GM23338 (cell line): Measurements from ENCODE around the gene DHX32. TPM values are rescaled to one million over a fixed set of nuclear protein-coding genes. Genes with fewer than 3 reads are reported as not detected.

Source experiments
- ATAC-seq: fragments of 200-7000 bp; cut with Tn5 transposase; 3 replicates; pipeline ENCODE4 v1.9.1; 2020
- DNase-seq: peaks from one replicate; pipeline ENCODE4 v3.0.0-alpha.2; 2015; ENCODE audit warnings: low spot score
- H2AFZ ChIP-seq: fragments of 200-600 bp; sonication (generic); 2 replicates; pipeline ENCODE4 v1.8.0; 2016; ENCODE audit warnings: antibody characterized with exemption, mild to moderate bottlenecking, moderate library complexity
- H3F3A ChIP-seq: fragments of 200-600 bp; sonication (generic); replicated peaks from 2 replicates; pipeline ENCODE4 v1.8.0; 2017; ENCODE audit warnings: antibody characterized with exemption, mixed run types, low read depth
- H3K27ac ChIP-seq: fragments of 200-600 bp; sonication (generic); 2 replicates; pipeline ENCODE4 v1.6.1; 2016; ENCODE audit warnings: low read depth
- H3K27me3 ChIP-seq: fragments of 200-600 bp; sonication (generic); 2 replicates; pipeline ENCODE4 v1.8.0; 2016; ENCODE audit warnings: mild to moderate bottlenecking, mixed run types, moderate library complexity; ENCODE audit not compliant: insufficient read depth
- H3K36me3 ChIP-seq: fragments of 200-600 bp; sonication (generic); 2 replicates; pipeline ENCODE4 v1.8.0; 2016; ENCODE audit warnings: mild to moderate bottlenecking; ENCODE audit not compliant: insufficient read depth
- H3K4me1 ChIP-seq: fragments of 200-600 bp; sonication (generic); 2 replicates; pipeline ENCODE4 v1.8.0; 2016; ENCODE audit warnings: mild to moderate bottlenecking, moderate library complexity; ENCODE audit not compliant: insufficient read depth
- H3K4me2 ChIP-seq: fragments of 200-600 bp; sonication (generic); 2 replicates; pipeline ENCODE4 v1.7.1; 2017; ENCODE audit warnings: mixed run types
- H3K4me3 ChIP-seq: fragments of 200-600 bp; sonication (generic); 2 replicates; pipeline ENCODE4 v1.6.1; 2016; ENCODE audit warnings: mixed run types
- H3K79me2 ChIP-seq: fragments of 200-600 bp; sonication (generic); replicated peaks from 2 replicates; pipeline ENCODE4 v1.8.0; 2017; ENCODE audit warnings: mild to moderate bottlenecking; ENCODE audit not compliant: insufficient read depth
- H3K9me2 ChIP-seq: fragments of 200-600 bp; sonication (generic); 2 replicates; pipeline ENCODE4 v1.8.0; 2017; ENCODE audit not compliant: insufficient read depth
- H4K20me1 ChIP-seq: fragments of 200-600 bp; sonication (generic); replicated peaks from 2 replicates; pipeline ENCODE4 v1.8.0; 2017; ENCODE audit warnings: mild to moderate bottlenecking; ENCODE audit not compliant: insufficient read depth
- H3K27ac Mint-ChIP-seq: 2 replicates; pipeline ENCODE4 v1.8.0; 2020; ENCODE audit warnings: inconsistent platforms, mild to moderate bottlenecking, moderate library complexity, mixed read lengths
- H3K27me3 Mint-ChIP-seq: 3 replicates; pipeline ENCODE4 v1.8.0; 2022; ENCODE audit warnings: low read depth, mild to moderate bottlenecking, moderate library complexity, mixed read lengths, inconsistent platforms; ENCODE audit not compliant: insufficient read depth, poor library complexity
- H3K36me3 Mint-ChIP-seq: 3 replicates; pipeline ENCODE4 v1.8.0; 2021; ENCODE audit warnings: low read depth, mild to moderate bottlenecking, inconsistent platforms, moderate library complexity, mixed read lengths
- H3K4me1 Mint-ChIP-seq: 3 replicates; pipeline ENCODE4 v1.8.0; 2020; ENCODE audit warnings: mild to moderate bottlenecking, inconsistent platforms, mixed read lengths
- H3K4me3 Mint-ChIP-seq: 3 replicates; pipeline ENCODE4 v1.8.0; 2021; ENCODE audit warnings: moderate library complexity, mild to moderate bottlenecking, inconsistent platforms, mixed read lengths
- H3K9me3 Mint-ChIP-seq: 3 replicates; pipeline ENCODE4 v1.8.0; 2020; ENCODE audit warnings: moderate library complexity, mild to moderate bottlenecking, inconsistent platforms, mixed read lengths
- CREB1 ChIP-seq: fragments of 250-450 bp; sonication (Bioruptor Pico); IDR thresholded peaks from 2 replicates; pipeline ENCODE4 v1.5.0; 2020; ENCODE audit warnings: low read depth, mild to moderate bottlenecking, moderate library complexity
- EZH2 ChIP-seq: fragments of 200-600 bp; sonication (generic); IDR thresholded peaks from one replicate; pipeline ENCODE4 v1.8.0; 2017; ENCODE audit warnings: antibody characterized with exemption, mild to moderate bottlenecking, low read depth; ENCODE audit not compliant: unreplicated experiment
- EZH2phosphoT487 ChIP-seq: fragments of 200-600 bp; sonication (generic); IDR thresholded peaks from one replicate; pipeline ENCODE4 v1.8.1; 2018; ENCODE audit warnings: antibody characterized with exemption; ENCODE audit not compliant: unreplicated experiment
- JUNB ChIP-seq: IDR thresholded peaks from one replicate; pipeline ENCODE4 v1.6.1; 2016; ENCODE audit warnings: antibody characterized with exemption; ENCODE audit not compliant: unreplicated experiment
- NANOG ChIP-seq: IDR thresholded peaks from 2 replicates; pipeline ENCODE4 v1.6.1; 2016; ENCODE audit warnings: antibody characterized with exemption, borderline replicate concordance
- POLR2AphosphoS5 ChIP-seq: IDR thresholded peaks from 2 replicates; pipeline ENCODE4 v1.6.1; 2016; ENCODE audit warnings: antibody characterized with exemption, low read depth
- STAT1 ChIP-seq: IDR thresholded peaks from one replicate; pipeline ENCODE4 v1.6.1; 2016; ENCODE audit warnings: antibody characterized with exemption; ENCODE audit not compliant: unreplicated experiment
- ZNF114 ChIP-seq: fragments of 250-450 bp; sonication (Bioruptor Pico); IDR thresholded peaks from 2 replicates; pipeline ENCODE4 v1.5.0; 2020; ENCODE audit warnings: mild to moderate bottlenecking, moderate library complexity
- ZNF331 ChIP-seq: fragments of 250-450 bp; sonication (Bioruptor Pico); IDR thresholded peaks from 2 replicates; pipeline ENCODE4 v1.5.0; 2020; ENCODE audit warnings: low read depth, mild to moderate bottlenecking, moderate library complexity
- polyA plus RNA-seq: library from polyadenylated mRNA; unstranded; fragments of >200 nt; fragmentation: Nextera tagmentation; extraction: Ambion mirVana; gene quantifications from 2 replicates; pipeline ENCODE4 v1.2.1, GENCODE V29; 2016
- total RNA-seq: library from RNA; depleted of rRNA; stranded (reverse); fragments of >200 nt; shearing (Covaris generic); gene quantifications from 2 replicates; pipeline ENCODE4 v1.2.3, GENCODE V29; 2014
- TF ChIP-seq, protein P1 (sequence below), 2 experiments: fragments of 200-600 bp in 1 of 2; sonication (generic) in 1 of 2; conservative IDR thresholded peaks; 2 replicates each; pipeline versions ENCODE4 v1.5.1 to v1.6.1; 2016 to 2017; ENCODE audit warnings: antibody characterized with exemption in 2 of 2, low read depth in 2 of 2, mild to moderate bottlenecking in 2 of 2, moderate library complexity in 1 of 2
- TF ChIP-seq, protein P2 (sequence below): fragments of 250-450 bp; sonication (Bioruptor Pico); IDR thresholded peaks from 2 replicates; pipeline ENCODE4 v1.5.0; 2020; ENCODE audit warnings: mild to moderate bottlenecking, moderate library complexity
- TF ChIP-seq, protein P3 (sequence below): IDR thresholded peaks from one replicate; pipeline ENCODE4 v1.6.1; 2018; ENCODE audit warnings: antibody characterized with exemption; ENCODE audit not compliant: unreplicated experiment
- TF ChIP-seq, protein P4 (sequence below): IDR thresholded peaks from 2 replicates; pipeline ENCODE4 v1.6.1; 2016; ENCODE audit warnings: antibody characterized with exemption

The DHX32 gene
- total and polyA plus RNA-seq, 2 experiments from 2014 or later: 9.5 to 21.6 TPM

DNA sequence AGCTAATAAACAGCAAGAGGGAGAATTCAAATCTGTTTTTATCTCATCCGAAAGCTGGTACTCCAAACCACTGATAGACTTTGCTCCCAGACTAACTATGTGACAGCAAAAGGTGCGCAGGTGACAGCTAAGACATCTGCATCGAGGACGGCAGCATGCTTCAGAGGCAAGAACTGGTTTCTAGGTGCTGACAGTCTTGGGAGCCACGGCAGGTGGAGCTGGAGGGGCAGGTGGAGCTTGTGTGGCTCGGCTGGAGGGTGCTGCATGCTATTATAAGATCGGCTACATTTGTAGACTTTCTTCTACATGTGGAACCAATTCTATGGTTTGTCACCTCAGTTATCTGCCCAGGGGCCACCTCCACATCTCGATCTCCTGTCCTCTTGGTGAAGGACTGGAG, 83.7 kb downstream of the DHX32 start:
- no peaks in the 10 kb centered on the region for H3K36me3 ChIP-seq
- no peaks in the 10 kb centered on the region for H3K4me1 ChIP-seq
- H3K4me2 ChIP-seq: no peak overlapping the region
- no peak for DNase-seq
- H3K79me2 ChIP-seq: no peaks in the 10 kb centered on the region
- Mint-ChIP-seq H3K27ac (no peak overlapping the region), H3K36me3 (peaks cover 33% of the 10 kb centered on the region), H3K4me3 (no peak overlapping the region), H3K27me3 (peaks cover 1% of the 10 kb centered on the region), H3K9me3 (no peaks in the 10 kb centered on the region), H3K4me1 (no peaks in the 10 kb centered on the region; the same call in 2 of the 3 replicates)
- TF ChIP-seq EZH2 (no peak), JUNB (no peak), CREB1 (CRISPR knock-in tag) (no peak), NANOG (no peak), POLR2AphosphoS5 (no peak), STAT1 (no peak), ZNF331 (CRISPR knock-in tag) (no peak), EZH2phosphoT487 (no peak), ZNF114 (CRISPR knock-in tag) (no peak)
- TF ChIP-seq, protein P1, sequence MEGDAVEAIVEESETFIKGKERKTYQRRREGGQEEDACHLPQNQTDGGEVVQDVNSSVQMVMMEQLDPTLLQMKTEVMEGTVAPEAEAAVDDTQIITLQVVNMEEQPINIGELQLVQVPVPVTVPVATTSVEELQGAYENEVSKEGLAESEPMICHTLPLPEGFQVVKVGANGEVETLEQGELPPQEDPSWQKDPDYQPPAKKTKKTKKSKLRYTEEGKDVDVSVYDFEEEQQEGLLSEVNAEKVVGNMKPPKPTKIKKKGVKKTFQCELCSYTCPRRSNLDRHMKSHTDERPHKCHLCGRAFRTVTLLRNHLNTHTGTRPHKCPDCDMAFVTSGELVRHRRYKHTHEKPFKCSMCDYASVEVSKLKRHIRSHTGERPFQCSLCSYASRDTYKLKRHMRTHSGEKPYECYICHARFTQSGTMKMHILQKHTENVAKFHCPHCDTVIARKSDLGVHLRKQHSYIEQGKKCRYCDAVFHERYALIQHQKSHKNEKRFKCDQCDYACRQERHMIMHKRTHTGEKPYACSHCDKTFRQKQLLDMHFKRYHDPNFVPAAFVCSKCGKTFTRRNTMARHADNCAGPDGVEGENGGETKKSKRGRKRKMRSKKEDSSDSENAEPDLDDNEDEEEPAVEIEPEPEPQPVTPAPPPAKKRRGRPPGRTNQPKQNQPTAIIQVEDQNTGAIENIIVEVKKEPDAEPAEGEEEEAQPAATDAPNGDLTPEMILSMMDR (conservative IDR thresholded peaks at IDR 0.05; ENCODE audit: low read depth in 2 of 2): no peak
- TF ChIP-seq, protein P2, sequence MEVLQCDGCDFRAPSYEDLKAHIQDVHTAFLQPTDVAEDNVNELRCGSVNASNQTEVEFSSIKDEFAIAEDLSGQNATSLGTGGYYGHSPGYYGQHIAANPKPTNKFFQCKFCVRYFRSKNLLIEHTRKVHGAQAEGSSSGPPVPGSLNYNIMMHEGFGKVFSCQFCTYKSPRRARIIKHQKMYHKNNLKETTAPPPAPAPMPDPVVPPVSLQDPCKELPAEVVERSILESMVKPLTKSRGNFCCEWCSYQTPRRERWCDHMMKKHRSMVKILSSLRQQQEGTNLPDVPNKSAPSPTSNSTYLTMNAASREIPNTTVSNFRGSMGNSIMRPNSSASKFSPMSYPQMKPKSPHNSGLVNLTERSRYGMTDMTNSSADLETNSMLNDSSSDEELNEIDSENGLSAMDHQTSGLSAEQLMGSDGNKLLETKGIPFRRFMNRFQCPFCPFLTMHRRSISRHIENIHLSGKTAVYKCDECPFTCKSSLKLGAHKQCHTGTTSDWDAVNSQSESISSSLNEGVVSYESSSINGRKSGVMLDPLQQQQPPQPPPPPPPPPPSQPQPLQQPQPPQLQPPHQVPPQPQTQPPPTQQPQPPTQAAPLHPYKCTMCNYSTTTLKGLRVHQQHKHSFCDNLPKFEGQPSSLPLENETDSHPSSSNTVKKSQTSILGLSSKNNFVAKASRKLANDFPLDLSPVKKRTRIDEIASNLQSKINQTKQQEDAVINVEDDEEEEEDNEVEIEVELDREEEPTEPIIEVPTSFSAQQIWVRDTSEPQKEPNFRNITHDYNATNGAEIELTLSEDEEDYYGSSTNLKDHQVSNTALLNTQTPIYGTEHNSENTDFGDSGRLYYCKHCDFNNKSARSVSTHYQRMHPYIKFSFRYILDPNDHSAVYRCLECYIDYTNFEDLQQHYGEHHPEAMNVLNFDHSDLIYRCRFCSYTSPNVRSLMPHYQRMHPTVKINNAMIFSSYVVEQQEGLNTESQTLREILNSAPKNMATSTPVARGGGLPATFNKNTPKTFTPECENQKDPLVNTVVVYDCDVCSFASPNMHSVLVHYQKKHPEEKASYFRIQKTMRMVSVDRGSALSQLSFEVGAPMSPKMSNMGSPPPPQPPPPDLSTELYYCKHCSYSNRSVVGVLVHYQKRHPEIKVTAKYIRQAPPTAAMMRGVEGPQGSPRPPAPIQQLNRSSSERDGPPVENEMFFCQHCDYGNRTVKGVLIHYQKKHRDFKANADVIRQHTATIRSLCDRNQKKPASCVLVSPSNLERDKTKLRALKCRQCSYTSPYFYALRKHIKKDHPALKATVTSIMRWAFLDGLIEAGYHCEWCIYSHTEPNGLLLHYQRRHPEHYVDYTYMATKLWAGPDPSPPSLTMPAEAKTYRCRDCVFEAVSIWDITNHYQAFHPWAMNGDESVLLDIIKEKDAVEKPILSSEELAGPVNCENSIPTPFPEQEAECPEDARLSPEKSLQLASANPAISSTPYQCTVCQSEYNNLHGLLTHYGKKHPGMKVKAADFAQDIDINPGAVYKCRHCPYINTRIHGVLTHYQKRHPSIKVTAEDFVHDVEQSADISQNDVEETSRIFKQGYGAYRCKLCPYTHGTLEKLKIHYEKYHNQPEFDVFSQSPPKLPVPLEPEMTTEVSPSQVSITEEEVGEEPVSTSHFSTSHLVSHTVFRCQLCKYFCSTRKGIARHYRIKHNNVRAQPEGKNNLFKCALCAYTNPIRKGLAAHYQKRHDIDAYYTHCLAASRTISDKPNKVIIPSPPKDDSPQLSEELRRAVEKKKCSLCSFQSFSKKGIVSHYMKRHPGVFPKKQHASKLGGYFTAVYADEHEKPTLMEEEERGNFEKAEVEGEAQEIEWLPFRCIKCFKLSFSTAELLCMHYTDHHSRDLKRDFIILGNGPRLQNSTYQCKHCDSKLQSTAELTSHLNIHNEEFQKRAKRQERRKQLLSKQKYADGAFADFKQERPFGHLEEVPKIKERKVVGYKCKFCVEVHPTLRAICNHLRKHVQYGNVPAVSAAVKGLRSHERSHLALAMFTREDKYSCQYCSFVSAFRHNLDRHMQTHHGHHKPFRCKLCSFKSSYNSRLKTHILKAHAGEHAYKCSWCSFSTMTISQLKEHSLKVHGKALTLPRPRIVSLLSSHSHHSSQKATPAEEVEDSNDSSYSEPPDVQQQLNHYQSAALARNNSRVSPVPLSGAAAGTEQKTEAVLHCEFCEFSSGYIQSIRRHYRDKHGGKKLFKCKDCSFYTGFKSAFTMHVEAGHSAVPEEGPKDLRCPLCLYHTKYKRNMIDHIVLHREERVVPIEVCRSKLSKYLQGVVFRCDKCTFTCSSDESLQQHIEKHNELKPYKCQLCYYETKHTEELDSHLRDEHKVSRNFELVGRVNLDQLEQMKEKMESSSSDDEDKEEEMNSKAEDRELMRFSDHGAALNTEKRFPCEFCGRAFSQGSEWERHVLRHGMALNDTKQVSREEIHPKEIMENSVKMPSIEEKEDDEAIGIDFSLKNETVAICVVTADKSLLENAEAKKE (CRISPR knock-in tag): no peak
- TF ChIP-seq, protein P3, sequence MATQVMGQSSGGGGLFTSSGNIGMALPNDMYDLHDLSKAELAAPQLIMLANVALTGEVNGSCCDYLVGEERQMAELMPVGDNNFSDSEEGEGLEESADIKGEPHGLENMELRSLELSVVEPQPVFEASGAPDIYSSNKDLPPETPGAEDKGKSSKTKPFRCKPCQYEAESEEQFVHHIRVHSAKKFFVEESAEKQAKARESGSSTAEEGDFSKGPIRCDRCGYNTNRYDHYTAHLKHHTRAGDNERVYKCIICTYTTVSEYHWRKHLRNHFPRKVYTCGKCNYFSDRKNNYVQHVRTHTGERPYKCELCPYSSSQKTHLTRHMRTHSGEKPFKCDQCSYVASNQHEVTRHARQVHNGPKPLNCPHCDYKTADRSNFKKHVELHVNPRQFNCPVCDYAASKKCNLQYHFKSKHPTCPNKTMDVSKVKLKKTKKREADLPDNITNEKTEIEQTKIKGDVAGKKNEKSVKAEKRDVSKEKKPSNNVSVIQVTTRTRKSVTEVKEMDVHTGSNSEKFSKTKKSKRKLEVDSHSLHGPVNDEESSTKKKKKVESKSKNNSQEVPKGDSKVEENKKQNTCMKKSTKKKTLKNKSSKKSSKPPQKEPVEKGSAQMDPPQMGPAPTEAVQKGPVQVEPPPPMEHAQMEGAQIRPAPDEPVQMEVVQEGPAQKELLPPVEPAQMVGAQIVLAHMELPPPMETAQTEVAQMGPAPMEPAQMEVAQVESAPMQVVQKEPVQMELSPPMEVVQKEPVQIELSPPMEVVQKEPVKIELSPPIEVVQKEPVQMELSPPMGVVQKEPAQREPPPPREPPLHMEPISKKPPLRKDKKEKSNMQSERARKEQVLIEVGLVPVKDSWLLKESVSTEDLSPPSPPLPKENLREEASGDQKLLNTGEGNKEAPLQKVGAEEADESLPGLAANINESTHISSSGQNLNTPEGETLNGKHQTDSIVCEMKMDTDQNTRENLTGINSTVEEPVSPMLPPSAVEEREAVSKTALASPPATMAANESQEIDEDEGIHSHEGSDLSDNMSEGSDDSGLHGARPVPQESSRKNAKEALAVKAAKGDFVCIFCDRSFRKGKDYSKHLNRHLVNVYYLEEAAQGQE: no peak
- TF ChIP-seq, protein P4, sequence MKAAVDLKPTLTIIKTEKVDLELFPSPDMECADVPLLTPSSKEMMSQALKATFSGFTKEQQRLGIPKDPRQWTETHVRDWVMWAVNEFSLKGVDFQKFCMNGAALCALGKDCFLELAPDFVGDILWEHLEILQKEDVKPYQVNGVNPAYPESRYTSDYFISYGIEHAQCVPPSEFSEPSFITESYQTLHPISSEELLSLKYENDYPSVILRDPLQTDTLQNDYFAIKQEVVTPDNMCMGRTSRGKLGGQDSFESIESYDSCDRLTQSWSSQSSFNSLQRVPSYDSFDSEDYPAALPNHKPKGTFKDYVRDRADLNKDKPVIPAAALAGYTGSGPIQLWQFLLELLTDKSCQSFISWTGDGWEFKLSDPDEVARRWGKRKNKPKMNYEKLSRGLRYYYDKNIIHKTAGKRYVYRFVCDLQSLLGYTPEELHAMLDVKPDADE: no peak
- H3K9me2 ChIP-seq: 0 out of 2 replicates have a peak, but pooled peaks cover under 1% of the 10 kb centered on the region
- no peak overlapping the region for H3K4me3 ChIP-seq
- no peaks in the 10 kb centered on the region for H3K27me3 ChIP-seq
- no peaks in the 10 kb centered on the region for H3F3A ChIP-seq
- no peak overlapping the region for H3K27ac ChIP-seq
- no peak for ATAC-seq
- no peaks in the 10 kb centered on the region; the same call in 1 of the 2 replicates for H4K20me1 ChIP-seq
- no peak overlapping the region for H2AFZ ChIP-seq
